Astrocyte (in vitro differentiated cells and primary cell): Measurements from ENCODE around the gene MPO. TPM values are rescaled to one million over a fixed set of nuclear protein-coding genes. Genes with fewer than 3 reads are reported as not detected.

Experiments
- DNase-seq: peaks from one replicate; pipeline ENCODE4 v3.0.0-alpha.2; 2010; ENCODE audit warnings: low read depth
- FAIRE-seq: peaks from 2 replicates; lab custom pipeline; 2011; peaks lifted over from hg19 to GRCh38; lab: Jason Lieb, UNC
- H2AFZ ChIP-seq: 2 replicates; pipeline ENCODE4 v1.6.0; 2012; ENCODE audit warnings: low read depth, low read length, inconsistent platforms
- H3K27ac ChIP-seq: 2 replicates; pipeline ENCODE4 v1.5.1; 2011; ENCODE audit warnings: low read depth, low read length, inconsistent platforms
- H3K27me3 ChIP-seq: 2 replicates; pipeline ENCODE4 v1.6.0; 2011; ENCODE audit warnings: low read length, inconsistent platforms; ENCODE audit not compliant: insufficient read depth
- H3K36me3 ChIP-seq: 2 replicates; pipeline ENCODE4 v1.5.1; 2011; ENCODE audit warnings: low read length, inconsistent platforms; ENCODE audit not compliant: insufficient read depth
- H3K4me1 ChIP-seq: 2 replicates; pipeline ENCODE4 v1.5.1; 2011; ENCODE audit warnings: low read length, inconsistent platforms; ENCODE audit not compliant: insufficient read depth
- H3K4me2 ChIP-seq: 2 replicates; pipeline ENCODE4 v1.6.0; 2012; ENCODE audit warnings: low read length, inconsistent platforms
- H3K4me3 ChIP-seq: 2 replicates; pipeline ENCODE4 v1.5.1; 2011; ENCODE audit warnings: low read depth, mild to moderate bottlenecking, low read length, inconsistent platforms; ENCODE audit not compliant: insufficient read depth
- H3K79me2 ChIP-seq: 2 replicates; pipeline ENCODE4 v1.6.0; 2012; ENCODE audit warnings: mild to moderate bottlenecking, low read length, inconsistent platforms; ENCODE audit not compliant: insufficient read depth
- H3K9ac ChIP-seq: 2 replicates; pipeline ENCODE4 v1.6.0; 2012; ENCODE audit warnings: mild to moderate bottlenecking, low read length, inconsistent platforms
- H3K9me3 ChIP-seq: 2 replicates; pipeline ENCODE4 v1.5.1; 2012; ENCODE audit warnings: low read depth, mild to moderate bottlenecking, low read length, inconsistent platforms; ENCODE audit not compliant: insufficient read depth
- H4K20me1 ChIP-seq: 2 replicates; pipeline ENCODE4 v1.6.0; 2012; ENCODE audit warnings: low read length, inconsistent platforms; ENCODE audit not compliant: insufficient read depth
- H3K27ac Mint-ChIP-seq: one replicate; pipeline ENCODE4 v1.8.0; 2021; ENCODE audit warnings: mild to moderate bottlenecking, mixed read lengths; ENCODE audit not compliant: unreplicated experiment
- H3K27me3 Mint-ChIP-seq: one replicate; pipeline ENCODE4 v1.8.0; 2021; ENCODE audit warnings: low read depth, mixed read lengths; ENCODE audit not compliant: unreplicated experiment
- H3K36me3 Mint-ChIP-seq: one replicate; pipeline ENCODE4 v1.8.0; 2021; ENCODE audit warnings: low read depth, mixed read lengths; ENCODE audit not compliant: unreplicated experiment
- H3K4me1 Mint-ChIP-seq: one replicate; pipeline ENCODE4 v1.8.0; 2021; ENCODE audit warnings: low read depth, mixed read lengths; ENCODE audit not compliant: unreplicated experiment
- H3K4me3 Mint-ChIP-seq: one replicate; pipeline ENCODE4 v1.8.0; 2021; ENCODE audit warnings: mild to moderate bottlenecking, moderate library complexity, mixed read lengths; ENCODE audit not compliant: unreplicated experiment
- H3K9me3 Mint-ChIP-seq: one replicate; pipeline ENCODE4 v1.8.0; 2021; ENCODE audit warnings: mild to moderate bottlenecking, mixed read lengths; ENCODE audit not compliant: unreplicated experiment
- CTCF ChIP-seq: IDR thresholded peaks from 2 replicates; pipeline ENCODE4 v1.5.1; 2011; ENCODE audit warnings: low read depth, mild to moderate bottlenecking, inconsistent platforms, low read length, moderate library complexity; ENCODE audit not compliant: insufficient read depth
- EZH2 ChIP-seq: IDR thresholded peaks from 2 replicates; pipeline ENCODE4 v1.6.1; 2012; ENCODE audit warnings: mild to moderate bottlenecking, low read length, inconsistent platforms; ENCODE audit not compliant: insufficient read depth
- total RNA-seq: library from RNA; stranded (reverse); gene quantifications from 2 replicates; pipeline ENCODE4 v1.2.1, GENCODE V29; 2021

The MPO gene
- total RNA-seq, 1 donor from 2014 or later = not detected

GRCh38 chr17:58294034-58294433 is 13.3 kb upstream of the MPO start:
- H4K20me1 ChIP-seq = no peaks in the 10 kb centered on the region
- no peak overlapping the region for H3K4me3 ChIP-seq
- H3K9ac ChIP-seq = no peak overlapping the region
- Mint-ChIP-seq H3K27me3 (no peaks in the 10 kb centered on the region), H3K4me1 (peaks cover 4% of the 10 kb centered on the region), H3K36me3 (no peaks in the 10 kb centered on the region), H3K4me3 (no peak overlapping the region), H3K9me3 (peaks cover 1% of the 10 kb centered on the region), H3K27ac (no peak overlapping the region)
- DNase-seq (no peak), FAIRE-seq (no peak)
- no peaks in the 10 kb centered on the region for H3K9me3 ChIP-seq
- TF ChIP-seq EZH2 = no peak
- no peak for TF ChIP-seq CTCF
- no peaks in the 10 kb centered on the region for H3K79me2 ChIP-seq
- no peak overlapping the region for H3K27ac ChIP-seq
- H3K4me1 ChIP-seq = no peaks in the 10 kb centered on the region
- peaks cover 19% of the 10 kb centered on the region for H3K27me3 ChIP-seq
- no peak overlapping the region for H3K4me2 ChIP-seq
- H3K36me3 ChIP-seq = no peaks in the 10 kb centered on the region
- H2AFZ ChIP-seq = no peak overlapping the region

GRCh38 chr17:58291246-58291645 is 10.5 kb upstream of the MPO start:
- no peak overlapping the region for H3K4me3 Mint-ChIP-seq
- Histone ChIP-seq H4K20me1 (no peaks in the 10 kb centered on the region), H3K4me3 (no peak overlapping the region), H3K79me2 (no peaks in the 10 kb centered on the region), H3K9ac (no peak overlapping the region), H3K4me2 (no peak overlapping the region), H3K4me1 (no peaks in the 10 kb centered on the region), H3K36me3 (no peaks in the 10 kb centered on the region), H3K27me3 (peaks cover 13% of the 10 kb centered on the region), H3K27ac (no peak overlapping the region), H3K9me3 (no peaks in the 10 kb centered on the region), H2AFZ (no peak overlapping the region)
- DNase-seq (no peak), FAIRE-seq (no peak)
- peaks cover 1% of the 10 kb centered on the region for H3K9me3 Mint-ChIP-seq
- H3K4me1 Mint-ChIP-seq = peaks cover 4% of the 10 kb centered on the region
- no peaks in the 10 kb centered on the region for H3K36me3 Mint-ChIP-seq
- TF ChIP-seq CTCF = no peak
- TF ChIP-seq EZH2 = no peak
- no peak overlapping the region for H3K27ac Mint-ChIP-seq
- H3K27me3 Mint-ChIP-seq = no peaks in the 10 kb centered on the region

GRCh38 chr17:58289869-58290268 is 9.1 kb upstream of the MPO start:
- H2AFZ ChIP-seq = no peak overlapping the region
- H3K9me3 ChIP-seq = no peaks in the 10 kb centered on the region
- no peak overlapping the region for H3K4me3 ChIP-seq
- H3K4me3 Mint-ChIP-seq = no peak overlapping the region
- H3K36me3 Mint-ChIP-seq = no peaks in the 10 kb centered on the region
- no peak overlapping the region for H3K27ac ChIP-seq
- FAIRE-seq (no peak), DNase-seq (no peak)
- H3K4me2 ChIP-seq = no peak overlapping the region
- no peaks in the 10 kb centered on the region for H3K79me2 ChIP-seq
- no peaks in the 10 kb centered on the region for H4K20me1 ChIP-seq
- no peak overlapping the region for H3K27ac Mint-ChIP-seq
- TF ChIP-seq EZH2 (no peak), CTCF (no peak)
- H3K4me1 Mint-ChIP-seq = peaks cover 8% of the 10 kb centered on the region
- no peaks in the 10 kb centered on the region for H3K27me3 Mint-ChIP-seq
- no peaks in the 10 kb centered on the region for H3K4me1 ChIP-seq
- H3K36me3 ChIP-seq = no peaks in the 10 kb centered on the region
- peaks cover 1% of the 10 kb centered on the region for H3K9me3 Mint-ChIP-seq
- peaks cover 13% of the 10 kb centered on the region for H3K27me3 ChIP-seq
- no peak overlapping the region for H3K9ac ChIP-seq
